HG02840 (cell line): ENCODE data around the gene AHCY.
"Not testable (repeated sequence)": the region's sequence is repeated elsewhere in the genome, so short reads cannot be mapped to it uniquely, and the experiment has no call there.

ENCODE experiments used
- ATAC-seq: cut with Tn5 transposase; IDR thresholded peaks from one replicate; pipeline ENCODE4 v1.9.1; 2021; ENCODE audit warnings: mild to moderate bottlenecking, moderate library complexity, moderate number of reproducible peaks; ENCODE audit not compliant: unreplicated experiment, low FRiP score

The AHCY gene

GRCh38 chr20:34263468-34263867 lies 39.7 kb downstream of the AHCY start:
- ATAC-seq = not testable (repeated sequence)

- ATAC-seq = no peak
Observed at GRCh38 chr20:34262488-34263288, 40.5 kb downstream of the AHCY start.

- no peak for ATAC-seq
Observed at GRCh38 chr20:34260208-34260942, 42.8 kb downstream of the AHCY start.

- ATAC-seq = no peak
Observed at GRCh38 chr20:34256629-34257124, 46.5 kb downstream of the AHCY start.

- no peak for ATAC-seq
Observed at GRCh38 chr20:34254979-34255378, 48.2 kb downstream of the AHCY start.

- ATAC-seq = not testable (repeated sequence)
Observed at GRCh38 chr20:34252431-34253086, 50.6 kb downstream of the AHCY start.

GRCh38 chr20:34251619-34252018 lies 51.5 kb downstream of the AHCY start:
- no peak for ATAC-seq

- ATAC-seq = no peak
Observed at GRCh38 chr20:34250005-34250404, 53.1 kb downstream of the AHCY start.

- ATAC-seq = no peak
Observed at GRCh38 chr20:34249291-34249690, 53.9 kb downstream of the AHCY start.

- no peak for ATAC-seq
Observed at GRCh38 chr20:34246126-34246626, 57.0 kb downstream of the AHCY start.

GRCh38 chr20:34243377-34243776 lies 59.8 kb downstream of the AHCY start:
- no peak for ATAC-seq

GRCh38 chr20:34242879-34243278 lies 60.3 kb downstream of the AHCY start:
- no peak for ATAC-seq

- not testable (repeated sequence) for ATAC-seq
Observed at GRCh38 chr20:34242015-34242414, 61.1 kb downstream of the AHCY start.

- ATAC-seq = no peak
Observed at GRCh38 chr20:34240693-34241615, 62.2 kb downstream of the AHCY start, which contains the start of gene ASIP. Gene ASIP, plus strand, starts transcription at chr20:34241423. Its CDS starts 18,952 bp downstream, at chr20:34260375.

- ATAC-seq = no peak
Observed at GRCh38 chr20:34240121-34240520, 63.0 kb downstream of the AHCY start.

- ATAC-seq = no peak
Observed at GRCh38 chr20:34237942-34238341, 65.2 kb downstream of the AHCY start.

GRCh38 chr20:34235875-34236274 lies 67.3 kb downstream of the AHCY start:
- ATAC-seq = no peak

- no peak for ATAC-seq
Observed at GRCh38 chr20:34233687-34234086, 69.5 kb downstream of the AHCY start.

- no peak for ATAC-seq
Observed at GRCh38 chr20:34232494-34233087, 70.6 kb downstream of the AHCY start.
